GM10847 (cell line): ENCODE results near the gene LCE3D.

Source experiments
- POLR2A ChIP-seq: IDR thresholded peaks from 2 replicates; pipeline ENCODE4 v1.6.1; 2011; ENCODE audit not compliant: insufficient read length; ENCODE audit errors: extremely low read depth

The LCE3D gene

DNA sequence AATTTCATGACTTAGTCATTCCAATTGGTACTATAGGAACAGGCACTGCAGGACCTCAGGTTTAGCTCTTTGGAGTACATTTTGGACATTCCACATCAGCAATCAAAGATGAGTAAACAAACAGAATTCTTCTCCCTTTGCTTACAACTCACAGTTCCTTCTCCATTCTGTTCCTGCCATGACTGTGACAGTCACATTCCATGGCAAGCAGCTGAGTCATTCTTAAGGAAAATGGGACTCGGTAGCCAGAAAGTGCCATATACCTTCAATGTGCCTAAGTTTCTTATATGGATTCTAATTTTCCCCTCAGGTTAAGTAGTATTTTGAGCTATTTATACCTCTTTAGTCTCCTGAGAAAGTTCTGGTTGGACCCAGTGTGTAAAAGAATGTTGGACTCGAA lies 40.4 kb downstream of the LCE3D start:
- TF ChIP-seq POLR2A, result no peak

DNA sequence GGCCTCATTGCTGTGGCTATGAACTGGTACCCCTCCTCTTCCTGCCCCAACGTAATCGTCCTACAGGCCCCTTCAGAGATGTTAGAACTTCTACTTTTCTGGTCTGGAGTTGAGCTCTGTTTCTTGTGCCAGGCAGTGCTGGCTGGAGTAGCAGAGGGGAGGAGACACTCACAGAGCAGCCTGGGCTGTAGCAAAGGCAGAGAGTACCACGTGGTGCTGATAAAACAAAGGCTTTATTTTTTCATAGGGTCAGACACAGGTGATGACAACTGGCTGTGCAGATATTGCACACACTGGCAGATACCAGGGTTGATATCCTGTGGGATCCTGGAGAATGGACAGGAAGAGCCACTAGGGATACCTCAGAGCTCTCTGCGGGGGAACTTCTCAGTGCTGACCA lies 42.8 kb downstream of the LCE3D start:
- TF ChIP-seq POLR2A, result no peak

DNA sequence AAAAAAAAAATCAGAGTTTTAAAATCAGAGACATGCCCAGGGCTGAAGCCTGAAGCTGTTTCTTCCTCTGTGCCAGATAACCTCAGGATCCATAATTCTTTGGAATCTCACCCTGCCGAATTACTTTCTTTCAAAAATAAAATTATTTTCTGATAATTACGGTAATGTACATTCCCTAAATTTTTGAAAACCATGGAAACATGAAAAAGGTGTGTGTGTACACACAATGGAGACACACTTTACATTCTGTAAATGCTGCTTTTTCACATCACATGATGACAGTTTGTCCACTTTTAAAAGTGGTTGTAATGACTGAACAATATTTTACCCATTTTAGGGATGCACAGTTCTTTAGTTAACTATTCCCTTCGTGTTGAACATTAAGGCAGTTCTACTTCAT lies 44.5 kb downstream of the LCE3D start:
- no peak for TF ChIP-seq POLR2A

DNA sequence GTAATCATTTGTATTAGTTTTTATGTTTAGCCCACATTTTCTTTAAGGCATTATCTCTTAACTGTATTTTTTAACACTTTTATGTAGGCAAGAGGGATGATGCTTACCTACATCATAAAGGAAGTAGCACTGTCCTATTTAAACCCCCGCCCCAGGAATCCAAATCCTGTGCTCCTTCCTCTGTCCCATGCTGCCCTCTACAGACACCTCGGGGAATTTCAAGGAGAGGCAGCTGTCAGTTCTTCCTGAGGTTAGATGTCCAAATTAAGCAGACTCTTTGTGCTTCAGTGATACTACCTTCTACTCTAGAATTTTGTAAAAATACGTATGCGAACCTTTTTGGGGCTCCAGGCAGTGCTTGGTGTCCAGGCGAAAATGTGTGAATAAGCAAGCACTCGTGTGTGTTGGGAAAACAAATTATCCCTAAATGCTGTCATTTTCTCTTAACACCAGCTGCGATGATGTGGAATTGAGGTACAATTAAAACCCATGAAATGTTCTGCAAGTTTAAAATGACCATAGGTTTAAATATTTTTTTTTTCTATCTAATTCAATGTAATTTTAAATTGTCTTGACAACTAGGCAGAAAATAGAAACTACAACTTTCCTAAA lies 46.9 kb downstream of the LCE3D start:
- TF ChIP-seq POLR2A, result no peak
